Peyer's patch (tissue), 4 donors: ENCODE results near the gene KCNIP3. TPM values are rescaled to one million over a fixed set of nuclear protein-coding genes. Genes with fewer than 3 reads are reported as not detected.

ENCODE experiments used
- DNase-seq, 3 donors: peaks; one replicate each; pipeline ENCODE4 v3.0.0-alpha.2; 2017 to 2019
- H3K27ac ChIP-seq, 4 donors: fragments of 200-600 bp; sonication (generic); one replicate each; pipeline ENCODE4 v1.5.1; 2016 to 2019
- H3K27me3 ChIP-seq, 2 donors: fragments of 200-600 bp; sonication (generic); one replicate each; pipeline ENCODE4 v1.5.1; 2019
- H3K36me3 ChIP-seq, 3 donors: fragments of 200-600 bp; sonication (generic); one replicate each; pipeline ENCODE4 v1.5.1; 2016 to 2019
- H3K4me1 ChIP-seq, 4 donors: fragments of 200-600 bp; sonication (generic); one replicate each; pipeline ENCODE4 v1.5.1; 2016 to 2019
- H3K4me3 ChIP-seq, 4 donors: fragments of 200-600 bp; sonication (generic); 1 replicate in 3 of 4; 2 replicates in 1 of 4; pipeline ENCODE4 v1.5.1; 2016 to 2019; ENCODE audit warnings: mild to moderate bottlenecking in 1 of 4
- H3K9me3 ChIP-seq, 4 donors: fragments of 200-600 bp; sonication (generic); one replicate each; pipeline ENCODE4 v1.5.1; 2016 to 2019; ENCODE audit warnings: mild to moderate bottlenecking in 1 of 4
- POLR2A ChIP-seq, 2 donors: fragments of 450-650 bp; IDR thresholded peaks; one replicate each; pipeline ENCODE4 v1.5.1; 2017; ENCODE audit warnings: antibody characterized with exemption in 2 of 2, mild to moderate bottlenecking in 2 of 2, moderate library complexity in 2 of 2
- total RNA-seq, 4 donors: library from RNA; depleted of rRNA; stranded (reverse); fragments of >200 nt; gene quantifications; one replicate each; pipeline ENCODE4 v1.1.0, GENCODE V29; 2016
- TF ChIP-seq, protein P1 (sequence below), 6 experiments: fragments of 450-650 bp in 4 of 6; fragments of 200-600 bp in 2 of 6; sonication (generic) in 1 of 6; IDR thresholded peaks; one replicate each; pipeline ENCODE4 v1.5.1; 2017 to 2019; ENCODE audit warnings: antibody characterized with exemption in 6 of 6, mild to moderate bottlenecking in 3 of 6, moderate library complexity in 1 of 6

Gene KCNIP3
- total RNA-seq, 4 donors from 2014 or later, result 4.9 to 11.4 (median 7.2) TPM

DNA sequence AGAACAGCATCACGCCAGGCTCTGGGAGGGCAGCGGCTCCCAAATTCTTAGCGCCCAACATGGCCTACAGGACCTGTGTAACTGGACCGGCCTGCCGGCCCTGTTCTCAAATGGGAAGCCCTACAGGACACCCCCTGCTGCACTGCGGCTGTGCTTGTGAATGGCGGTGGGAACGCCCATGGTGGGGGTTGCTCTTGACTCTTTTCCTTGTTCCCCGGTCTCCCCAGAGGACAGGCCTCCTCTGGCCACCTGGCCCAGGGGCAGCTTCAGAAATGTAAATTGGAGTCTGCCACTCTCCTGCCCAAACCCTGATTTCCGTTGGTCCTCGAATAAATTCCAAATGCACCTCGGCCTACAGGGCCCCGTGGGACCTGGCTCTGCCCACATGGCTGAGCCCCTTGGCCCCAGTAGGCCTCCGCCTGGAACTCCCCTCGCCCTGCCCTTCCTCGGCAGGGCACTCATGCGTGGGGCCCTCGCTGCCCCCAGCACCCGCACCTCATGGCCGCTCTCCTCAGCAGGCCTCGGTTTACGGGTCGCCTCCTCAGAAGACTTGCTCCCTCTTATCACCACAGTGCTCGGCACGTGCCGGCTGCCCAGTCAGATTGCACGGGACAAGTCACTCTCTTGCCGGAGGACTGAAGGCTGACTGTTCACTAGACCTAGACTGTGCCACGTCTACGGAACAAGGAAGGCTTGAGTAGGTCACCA lies 29.4 kb downstream of the KCNIP3 start:
- no peak overlapping the region for H3K4me3 ChIP-seq
- no peak for TF ChIP-seq POLR2A (IDR thresholded peaks at IDR 0.05)
- TF ChIP-seq, protein P1, sequence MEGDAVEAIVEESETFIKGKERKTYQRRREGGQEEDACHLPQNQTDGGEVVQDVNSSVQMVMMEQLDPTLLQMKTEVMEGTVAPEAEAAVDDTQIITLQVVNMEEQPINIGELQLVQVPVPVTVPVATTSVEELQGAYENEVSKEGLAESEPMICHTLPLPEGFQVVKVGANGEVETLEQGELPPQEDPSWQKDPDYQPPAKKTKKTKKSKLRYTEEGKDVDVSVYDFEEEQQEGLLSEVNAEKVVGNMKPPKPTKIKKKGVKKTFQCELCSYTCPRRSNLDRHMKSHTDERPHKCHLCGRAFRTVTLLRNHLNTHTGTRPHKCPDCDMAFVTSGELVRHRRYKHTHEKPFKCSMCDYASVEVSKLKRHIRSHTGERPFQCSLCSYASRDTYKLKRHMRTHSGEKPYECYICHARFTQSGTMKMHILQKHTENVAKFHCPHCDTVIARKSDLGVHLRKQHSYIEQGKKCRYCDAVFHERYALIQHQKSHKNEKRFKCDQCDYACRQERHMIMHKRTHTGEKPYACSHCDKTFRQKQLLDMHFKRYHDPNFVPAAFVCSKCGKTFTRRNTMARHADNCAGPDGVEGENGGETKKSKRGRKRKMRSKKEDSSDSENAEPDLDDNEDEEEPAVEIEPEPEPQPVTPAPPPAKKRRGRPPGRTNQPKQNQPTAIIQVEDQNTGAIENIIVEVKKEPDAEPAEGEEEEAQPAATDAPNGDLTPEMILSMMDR (IDR thresholded peaks at IDR 0.05), result no peak
- no peaks in the 10 kb centered on the region for H3K9me3 ChIP-seq
- no peaks in the 10 kb centered on the region for H3K36me3 ChIP-seq
- H3K4me1 ChIP-seq, result no peaks in the 10 kb centered on the region
- no peak for DNase-seq
- H3K27me3 ChIP-seq, result no peaks in the 10 kb centered on the region
- H3K27ac ChIP-seq, result no peak overlapping the region

DNA sequence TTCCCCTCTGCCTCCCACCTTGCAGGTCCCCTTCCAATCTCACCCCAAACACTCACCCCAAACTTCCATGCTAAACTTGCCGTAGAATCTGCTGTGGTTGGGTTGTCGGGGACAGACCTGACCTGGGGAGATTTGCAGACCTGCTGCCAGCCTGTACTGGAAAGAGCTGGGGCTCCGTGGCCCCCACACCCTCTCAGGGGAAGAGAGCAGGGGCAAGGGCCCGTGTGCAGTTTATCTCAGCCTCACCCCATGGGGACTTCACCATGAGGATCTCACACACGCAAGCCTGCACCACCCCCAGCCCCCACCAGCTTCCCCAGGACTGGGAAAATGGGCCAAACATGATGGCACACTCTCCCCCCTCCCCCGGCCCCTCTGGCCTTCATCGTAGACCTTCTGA lies 30.7 kb downstream of the KCNIP3 start:
- no peaks in the 10 kb centered on the region for H3K36me3 ChIP-seq
- no peak overlapping the region for H3K27ac ChIP-seq
- H3K9me3 ChIP-seq, result no peaks in the 10 kb centered on the region
- no peak for DNase-seq
- H3K4me1 ChIP-seq, result no peaks in the 10 kb centered on the region
- H3K27me3 ChIP-seq, result no peaks in the 10 kb centered on the region
- no peak overlapping the region for H3K4me3 ChIP-seq
- no peak for TF ChIP-seq POLR2A (IDR thresholded peaks at IDR 0.05)
- TF ChIP-seq, protein P1 (IDR thresholded peaks at IDR 0.05), result no peak

DNA sequence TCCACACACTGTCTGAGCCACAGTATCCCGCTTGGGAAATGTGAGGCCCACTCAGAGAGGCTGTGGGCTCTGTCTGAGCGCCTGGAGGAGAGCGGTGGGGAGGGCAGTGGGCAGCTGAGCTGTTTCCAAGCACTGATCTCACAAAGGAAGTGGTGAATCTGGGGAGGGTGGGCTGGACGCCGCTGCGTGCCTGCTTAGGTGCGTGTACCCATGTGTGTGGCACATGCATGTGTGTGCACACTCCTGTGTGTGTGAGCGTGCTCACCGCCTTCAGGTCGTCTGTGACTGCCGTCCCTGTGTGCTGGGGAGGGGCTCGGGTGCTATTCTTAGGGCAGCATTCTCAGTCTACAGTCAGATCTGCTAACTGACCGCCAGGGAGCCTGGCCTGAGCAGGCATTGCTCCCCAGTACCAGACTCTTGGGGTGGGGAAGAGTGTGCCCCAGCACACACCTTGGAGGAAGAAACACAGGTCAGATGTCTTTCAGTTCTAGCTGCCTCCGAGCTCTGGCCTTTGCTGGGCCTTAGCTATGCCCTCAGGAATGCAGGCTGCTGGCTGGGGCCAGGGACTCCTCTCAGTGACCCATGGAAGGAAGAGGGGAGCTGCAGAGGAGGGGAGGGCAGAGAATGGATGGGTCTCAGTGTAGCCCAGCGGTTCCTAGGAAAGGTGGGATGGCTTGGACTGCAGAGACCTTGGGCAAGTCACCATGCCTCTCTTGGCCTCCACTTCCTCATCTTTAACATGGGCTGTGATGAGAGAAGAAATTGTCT lies 31.4 kb downstream of the KCNIP3 start:
- Histone ChIP-seq H3K4me3 (no peak overlapping the region), H3K27ac (no peak overlapping the region), H3K9me3 (no peaks in the 10 kb centered on the region), H3K36me3 (no peaks in the 10 kb centered on the region), H3K4me1 (no peaks in the 10 kb centered on the region), H3K27me3 (no peaks in the 10 kb centered on the region)
- DNase-seq, result no peak
- TF ChIP-seq, protein P1 (IDR thresholded peaks at IDR 0.05), result no peak
- no peak for TF ChIP-seq POLR2A (IDR thresholded peaks at IDR 0.05)

DNA sequence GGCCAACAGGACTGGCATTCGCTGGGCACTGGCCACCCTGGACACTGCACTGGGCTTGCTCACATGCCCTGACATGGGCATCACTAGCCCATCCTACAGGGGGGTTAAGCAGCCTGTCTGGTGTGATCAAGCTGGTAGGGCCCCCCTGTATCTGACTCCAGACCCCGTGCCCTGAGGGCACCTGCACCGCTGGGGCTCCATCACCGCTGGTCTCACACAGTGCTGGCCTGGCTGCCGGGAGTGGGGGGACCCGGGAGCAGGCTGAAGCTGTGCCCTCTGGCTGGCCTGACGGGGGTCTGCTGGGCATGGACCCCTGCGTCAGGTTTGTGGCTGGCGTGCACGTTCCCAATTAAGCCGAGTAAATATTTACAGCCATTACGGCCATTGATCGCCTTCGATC lies 32.3 kb downstream of the KCNIP3 start:
- no peaks in the 10 kb centered on the region for H3K27me3 ChIP-seq
- DNase-seq, result no peak
- H3K9me3 ChIP-seq, result no peaks in the 10 kb centered on the region
- H3K4me3 ChIP-seq, result no peak overlapping the region
- no peaks in the 10 kb centered on the region for H3K36me3 ChIP-seq
- TF ChIP-seq, protein P1 (IDR thresholded peaks at IDR 0.05), result no peak
- TF ChIP-seq POLR2A (IDR thresholded peaks at IDR 0.05), result no peak
- no peaks in the 10 kb centered on the region for H3K4me1 ChIP-seq
- no peak overlapping the region for H3K27ac ChIP-seq

DNA sequence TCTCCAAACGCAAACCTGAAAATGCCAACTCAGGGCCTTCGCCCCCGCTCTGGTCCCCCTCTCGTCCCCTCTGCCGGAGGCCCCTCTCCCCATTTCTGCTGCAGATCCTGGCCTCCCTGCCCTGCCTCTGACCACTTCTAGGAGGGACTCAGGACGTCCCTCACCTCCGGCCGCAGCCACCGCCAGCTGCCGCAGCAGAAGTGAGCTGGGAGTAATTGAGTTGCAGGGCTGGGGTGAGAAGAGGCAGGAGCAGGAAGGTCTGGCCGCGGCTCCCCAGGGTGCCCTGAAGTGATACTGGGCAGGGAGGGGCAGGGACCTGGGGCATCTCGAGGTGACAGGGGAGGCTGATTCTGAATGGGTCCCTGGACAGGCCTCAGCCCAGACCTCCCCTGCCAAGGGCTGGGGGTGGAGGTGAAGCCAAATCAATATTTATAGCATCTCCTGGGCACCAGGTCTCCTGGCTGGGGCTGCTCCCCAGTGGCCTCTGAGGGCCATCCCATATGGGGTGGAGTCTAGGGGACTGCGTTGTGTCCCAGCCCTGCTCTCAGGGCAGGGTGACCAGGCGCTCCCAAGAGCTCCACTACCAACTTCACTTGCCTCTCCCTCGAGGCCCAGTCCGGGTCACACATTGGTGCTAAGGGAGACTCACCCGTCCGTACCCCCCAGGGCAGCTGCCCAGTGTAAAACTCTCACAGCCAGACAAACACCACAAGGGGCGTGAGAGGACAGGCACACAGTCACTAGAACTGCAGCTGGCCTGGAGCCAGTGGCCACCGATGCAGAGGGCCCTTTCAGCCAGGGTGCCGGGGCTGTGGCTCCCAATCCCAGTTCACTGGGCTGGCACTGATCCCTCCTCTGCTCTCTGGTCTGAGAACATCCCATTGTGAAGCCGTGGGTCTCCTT lies 33.0 kb downstream of the KCNIP3 start:
- H3K27ac ChIP-seq, result no peak overlapping the region
- no peaks in the 10 kb centered on the region for H3K4me1 ChIP-seq
- H3K27me3 ChIP-seq, result no peaks in the 10 kb centered on the region
- no peak overlapping the region for H3K4me3 ChIP-seq
- DNase-seq, result no peak
- TF ChIP-seq, protein P1 (IDR thresholded peaks at IDR 0.05), result no peak
- no peak for TF ChIP-seq POLR2A (IDR thresholded peaks at IDR 0.05)
- no peaks in the 10 kb centered on the region for H3K36me3 ChIP-seq
- H3K9me3 ChIP-seq, result no peaks in the 10 kb centered on the region
